ENCODE measurements around the gene BORCS5.

- TF ChIP-seq CTCF (conservative IDR thresholded peaks at IDR 0.05; ENCODE audit: low read length) (no peak), EZH2phosphoT487 (IDR thresholded peaks at IDR 0.05; ENCODE audit: borderline replicate concordance, low read depth, low read length) (no peak)
Observed at GRCh38 chr12:12372946-12373722, 16.3 kb downstream of the BORCS5 start.
